NCI-H2029 treated with DMSO at 0.1 percent for 48 hours (cell line): Measurements from ENCODE around the gene KLK5.

ENCODE experiments used
- DNase-seq: peaks from one replicate; lab custom pipeline; 2025; lab: John Stamatoyannopoulos, UW

Gene KLK5

DNA sequence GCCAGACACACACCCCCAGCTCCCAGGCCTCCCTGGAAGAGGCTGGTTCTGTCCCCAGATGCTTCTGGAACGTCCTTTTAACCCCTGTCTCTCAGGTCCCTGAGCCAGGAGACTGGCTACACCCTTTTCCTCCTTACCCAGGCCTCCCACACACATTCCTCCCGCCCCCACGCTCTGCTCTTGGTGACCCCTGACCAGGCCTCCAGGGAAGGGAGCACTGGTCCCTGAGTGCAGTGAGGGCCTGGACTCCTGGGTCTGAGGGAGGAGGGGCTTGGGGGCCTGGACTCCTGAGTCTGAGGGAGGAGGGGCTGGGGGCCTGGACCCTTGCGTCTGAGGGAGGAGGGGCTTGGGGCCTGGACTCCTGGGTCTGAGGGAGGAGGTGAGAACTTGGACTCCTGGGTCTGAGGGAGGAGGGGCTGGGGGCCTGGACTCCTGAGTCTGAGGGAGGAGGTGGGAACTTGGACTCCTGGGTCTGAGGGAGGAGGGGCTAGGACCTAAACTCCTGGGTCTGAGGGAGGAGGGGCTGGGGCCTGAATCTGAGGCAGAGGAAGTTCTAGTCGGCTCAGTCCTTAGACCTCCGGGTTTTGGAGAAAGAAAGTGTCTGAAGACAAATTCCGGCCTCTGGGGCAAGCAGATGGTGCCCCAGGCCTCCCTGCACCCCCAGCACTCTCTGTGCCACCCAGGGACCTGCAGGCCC is 16.0 kb upstream of the KLK5 start:
- no peak for DNase-seq

- no peak for DNase-seq
Measured at GRCh38 chr19:50967929-50968715, 15.3 kb upstream of the KLK5 start.

DNA sequence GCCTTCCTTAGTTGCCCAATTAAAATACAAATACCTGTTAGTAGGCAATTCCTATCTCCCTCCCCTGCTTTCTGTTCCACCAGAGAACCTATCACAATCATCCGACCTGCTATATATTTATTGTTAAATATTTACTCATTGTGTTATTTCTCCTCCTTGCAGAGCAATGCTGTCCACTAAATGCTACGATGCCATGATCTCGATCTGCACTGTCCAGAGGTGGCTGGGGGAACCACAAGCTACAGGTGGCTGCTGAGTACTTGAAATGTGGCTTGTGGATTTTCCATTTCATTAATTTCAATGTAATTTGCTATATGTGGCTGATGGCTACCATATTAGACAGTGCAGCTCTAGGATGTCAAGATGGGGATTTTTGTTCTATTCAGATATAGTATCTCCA is 11.4 kb upstream of the KLK5 start:
- no peak for DNase-seq

DNA sequence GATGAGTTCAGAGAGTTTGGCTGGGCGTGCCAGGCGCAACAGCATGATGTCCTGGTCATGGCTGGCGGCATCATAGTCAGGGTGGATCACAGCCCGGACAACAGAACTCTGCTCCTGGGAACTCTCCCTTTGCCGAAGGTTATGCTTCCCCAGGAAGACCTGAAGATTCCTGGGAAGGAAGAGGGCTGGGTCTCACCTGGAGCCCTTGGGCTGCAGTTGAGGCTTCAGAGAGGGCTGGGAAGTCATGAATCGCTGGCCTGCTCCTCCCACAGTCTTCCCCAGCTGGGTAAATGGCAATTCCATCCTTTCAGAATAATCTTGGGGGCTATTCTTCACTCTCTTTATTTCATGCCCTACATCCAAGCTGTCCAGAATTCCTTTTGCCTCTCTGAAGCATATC is 10.5 kb upstream of the KLK5 start:
- DNase-seq = no peak

DNA sequence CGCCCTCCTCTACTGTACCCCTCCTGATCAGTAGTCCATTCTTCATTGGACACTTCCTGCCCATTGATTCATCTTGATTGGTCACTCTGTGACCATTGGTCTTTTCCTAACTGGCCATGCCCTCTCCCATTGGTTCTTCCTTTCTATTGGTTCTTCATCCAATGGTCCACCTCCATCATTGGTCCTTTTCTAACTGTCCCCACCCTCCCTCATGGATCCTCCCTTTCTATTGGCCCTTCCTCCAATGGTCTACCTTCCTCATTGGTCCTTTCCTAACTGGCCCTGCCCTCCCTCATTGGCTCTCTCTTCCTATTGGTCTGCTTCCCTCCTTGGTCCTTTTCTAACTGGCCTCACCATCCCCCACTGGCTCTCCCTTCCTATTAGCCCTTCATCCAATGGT is 9.4 kb upstream of the KLK5 start:
- DNase-seq = no peak

- DNase-seq = no peak
Measured at GRCh38 chr19:50959731-50960500, 7.1 kb upstream of the KLK5 start.

- DNase-seq = no peak
Measured at GRCh38 chr19:50957587-50957986, 4.7 kb upstream of the KLK5 start.

DNA sequence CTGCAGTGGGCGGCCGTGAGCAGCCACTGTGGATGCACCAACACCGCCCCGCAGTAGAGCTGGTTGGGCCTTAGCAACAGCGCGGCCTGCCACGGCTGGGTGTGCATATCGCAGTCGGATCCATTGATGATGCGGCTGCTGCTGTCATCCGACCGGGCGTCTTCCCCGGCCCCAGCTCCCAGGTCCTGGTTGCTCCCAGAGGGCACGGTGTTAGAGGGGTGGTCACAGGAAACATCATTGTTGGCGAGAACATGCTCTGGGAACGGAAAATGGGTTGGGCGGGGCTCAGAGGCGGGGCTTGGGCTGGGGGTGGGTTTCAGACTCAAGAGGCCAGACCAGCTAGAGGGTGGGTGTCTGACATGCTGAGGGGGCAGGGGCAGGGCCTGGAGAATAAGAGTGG is 3.0 kb downstream of the KLK5 start:
- no peak for DNase-seq

- DNase-seq = no peak
Measured at GRCh38 chr19:50947123-50947522, 5.7 kb downstream of the KLK5 start.

GRCh38 chr19:50944795-50945194 is 8.0 kb downstream of the KLK5 start:
- DNase-seq = no peak

GRCh38 chr19:50943074-50943828 is 9.6 kb downstream of the KLK5 start:
- no peak for DNase-seq

- no peak for DNase-seq
Measured at GRCh38 chr19:50939596-50939995, 13.2 kb downstream of the KLK5 start.

GRCh38 chr19:50933640-50934039 is 19.2 kb downstream of the KLK5 start:
- DNase-seq = no peak

- DNase-seq = no peak
Measured at GRCh38 chr19:50932690-50933083, 20.2 kb downstream of the KLK5 start.

- DNase-seq = peak; percentile 3
Measured at GRCh38 chr19:50932018-50932689, 20.7 kb downstream of the KLK5 start.

GRCh38 chr19:50931023-50931422 is 21.8 kb downstream of the KLK5 start:
- no peak for DNase-seq

GRCh38 chr19:50928831-50929230 is 24.0 kb downstream of the KLK5 start:
- DNase-seq = no peak

DNA sequence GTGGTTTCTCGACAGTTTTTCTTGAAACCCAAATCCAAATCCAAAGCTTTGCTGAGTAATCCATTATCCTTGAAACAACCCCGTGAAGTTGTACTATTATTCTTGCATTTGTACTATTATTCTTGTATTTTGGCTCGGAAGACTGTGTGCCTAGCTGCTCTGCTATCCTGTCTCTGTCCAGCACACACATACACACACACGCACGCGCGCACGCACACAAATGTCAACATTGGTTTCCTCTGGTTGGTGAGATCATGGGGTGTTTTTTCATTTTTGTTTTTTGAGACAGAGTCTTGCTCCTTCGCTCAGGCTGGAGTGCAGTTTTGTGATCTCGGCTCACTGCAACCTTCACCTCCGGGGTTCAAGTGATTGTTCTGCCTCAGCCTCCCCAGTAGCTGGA is 26.7 kb downstream of the KLK5 start:
- no peak for DNase-seq

DNA sequence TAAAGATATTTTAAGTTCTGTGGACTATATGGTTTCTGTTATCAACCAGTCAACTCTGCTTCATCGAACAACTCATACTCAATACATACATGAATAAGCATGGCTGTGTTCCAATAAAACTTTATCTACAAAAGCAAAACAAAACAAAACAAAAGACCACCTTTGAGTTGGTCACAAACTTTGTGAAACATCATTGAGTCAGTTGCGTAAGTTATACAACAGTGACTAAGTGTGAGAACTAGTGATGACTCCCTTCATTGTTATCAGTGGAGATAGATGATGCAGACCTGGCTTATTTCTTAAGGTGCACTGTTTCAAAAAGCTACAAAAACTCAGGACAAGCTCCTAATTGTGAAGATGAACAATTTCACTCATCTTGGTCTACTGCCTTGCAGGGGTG is 27.1 kb downstream of the KLK5 start:
- DNase-seq = no peak

GRCh38 chr19:50924586-50924985 is 28.3 kb downstream of the KLK5 start:
- DNase-seq = no peak

DNA sequence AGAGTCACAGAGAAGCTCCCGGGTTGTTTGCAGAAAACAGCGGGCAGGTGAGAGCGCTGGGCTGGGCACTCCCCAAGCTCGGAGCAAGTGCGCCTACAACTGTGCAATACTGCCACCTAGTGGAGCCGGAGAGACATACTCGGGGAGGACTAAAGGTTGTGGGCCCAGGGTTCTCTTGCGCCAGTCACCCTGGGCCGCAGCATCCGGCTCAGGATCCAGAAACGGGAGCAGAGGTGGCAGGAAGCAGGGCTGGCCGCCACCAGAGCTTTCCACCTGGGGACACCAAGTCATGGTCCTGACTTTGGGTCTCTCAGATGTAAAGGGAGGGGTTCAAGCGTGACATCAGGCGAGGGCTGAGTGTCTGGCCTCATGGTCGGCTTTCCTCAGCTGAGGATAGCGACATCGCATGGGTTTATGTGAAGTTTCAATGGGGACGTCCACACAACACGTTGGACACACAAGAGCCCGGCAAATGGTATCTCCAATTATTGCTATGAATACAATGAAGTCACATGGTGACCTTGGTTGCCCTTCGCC is 30.5 kb downstream of the KLK5 start:
- peak; percentile 70 for DNase-seq
